ENCODE measurements around the gene FAM83F.

Gene FAM83F

GRCh38 chr22:39952347-39952746 lies 42.4 kb upstream of the FAM83F start:
- no peak overlapping the region for H3K4me3 Mint-ChIP-seq
- DNase-seq, result no peak
- H3K36me3 Mint-ChIP-seq (ENCODE audit: low read depth), result no peaks in the 10 kb centered on the region
- no peaks in the 10 kb centered on the region for H3K9me3 Mint-ChIP-seq
- peaks cover 12% of the 10 kb centered on the region for H3K27me3 Mint-ChIP-seq (ENCODE audit: low read depth, poor library complexity)
- no peak for TF ChIP-seq CTCF (IDR thresholded peaks at IDR 0.05)
- no peak overlapping the region for H3K27ac Mint-ChIP-seq
- H3K4me1 Mint-ChIP-seq, result peaks cover 58% of the 10 kb centered on the region

GRCh38 chr22:39953101-39953500 lies 41.7 kb upstream of the FAM83F start:
- Mint-ChIP-seq H3K27me3 (ENCODE audit: low read depth, poor library complexity) (peaks cover 12% of the 10 kb centered on the region), H3K27ac (peak overlapping the region; percentile 4), H3K36me3 (ENCODE audit: low read depth) (no peaks in the 10 kb centered on the region), H3K4me1 (peaks cover 61% of the 10 kb centered on the region), H3K4me3 (no peak overlapping the region), H3K9me3 (no peaks in the 10 kb centered on the region)
- DNase-seq, result no peak
- no peak for TF ChIP-seq CTCF (IDR thresholded peaks at IDR 0.05)

- Mint-ChIP-seq H3K9me3 (no peaks in the 10 kb centered on the region), H3K4me1 (peaks cover 64% of the 10 kb centered on the region), H3K27ac (no peak overlapping the region), H3K36me3 (ENCODE audit: low read depth) (no peaks in the 10 kb centered on the region), H3K27me3 (ENCODE audit: low read depth, poor library complexity) (peaks cover 12% of the 10 kb centered on the region), H3K4me3 (no peak overlapping the region)
- TF ChIP-seq CTCF (IDR thresholded peaks at IDR 0.05), result no peak
- no peak for DNase-seq
These were observed 40.1 kb upstream of the FAM83F start for GRCh38 chr22:39954584-39955055.

GRCh38 chr22:39955675-39956074 lies 39.1 kb upstream of the FAM83F start:
- H3K27ac Mint-ChIP-seq, result no peak overlapping the region
- no peaks in the 10 kb centered on the region for H3K9me3 Mint-ChIP-seq
- H3K4me3 Mint-ChIP-seq, result no peak overlapping the region
- peaks cover 21% of the 10 kb centered on the region for H3K27me3 Mint-ChIP-seq (ENCODE audit: low read depth, poor library complexity)
- no peak for DNase-seq
- no peaks in the 10 kb centered on the region for H3K36me3 Mint-ChIP-seq (ENCODE audit: low read depth)
- no peak for TF ChIP-seq CTCF (IDR thresholded peaks at IDR 0.05)
- H3K4me1 Mint-ChIP-seq, result peaks cover 64% of the 10 kb centered on the region

GRCh38 chr22:39956932-39957664 lies 37.7 kb upstream of the FAM83F start:
- Mint-ChIP-seq H3K27ac (peak overlapping the region; percentile 60), H3K27me3 (ENCODE audit: low read depth, poor library complexity) (peaks cover 21% of the 10 kb centered on the region), H3K36me3 (ENCODE audit: low read depth) (no peaks in the 10 kb centered on the region), H3K4me3 (no peak overlapping the region), H3K4me1 (peaks cover 63% of the 10 kb centered on the region), H3K9me3 (no peaks in the 10 kb centered on the region)
- TF ChIP-seq CTCF (IDR thresholded peaks at IDR 0.05), result no peak
- DNase-seq, result no peak

All from nephron progenitor cell (in vitro differentiated cells).